ENCODE measurements around the gene ACAT1.

The ACAT1 gene

DNA sequence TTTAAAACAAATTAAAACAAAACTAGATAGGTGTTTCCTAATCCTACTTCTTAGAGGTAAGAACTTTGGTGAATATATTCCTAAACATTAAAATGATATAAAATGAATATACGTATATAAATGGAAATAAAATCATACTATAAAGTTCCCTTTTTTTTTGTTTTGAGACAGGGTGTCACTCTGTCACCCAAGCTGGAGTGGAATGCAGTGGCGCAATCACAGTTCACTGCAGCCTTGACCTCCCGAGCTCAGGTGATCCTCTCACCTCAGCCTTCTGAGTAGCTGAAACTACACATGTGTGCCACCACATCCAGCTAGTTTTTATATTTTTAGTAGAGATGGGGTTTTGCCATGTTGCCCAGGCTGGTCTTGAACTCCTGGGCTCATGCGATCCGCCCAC lies 56.2 kb downstream of the ACAT1 start:
- DNase-seq, result no peak
- TF ChIP-seq GATA1 (IDR thresholded peaks at IDR 0.05; ENCODE audit: low read depth, low read length) (no peak), POLR2A (IDR thresholded peaks at IDR 0.05; ENCODE audit: low read length) (no peak)

- no peak for DNase-seq
- TF ChIP-seq GATA1 (IDR thresholded peaks at IDR 0.05; ENCODE audit: low read depth, low read length) (no peak), POLR2A (IDR thresholded peaks at IDR 0.05; ENCODE audit: low read length) (no peak)
Observed at GRCh38 chr11:108193725-108194124, 72.4 kb downstream of the ACAT1 start.

- no peak for TF ChIP-seq POLR2A (IDR thresholded peaks at IDR 0.05; ENCODE audit: low read length)
- no peak for TF ChIP-seq GATA1 (IDR thresholded peaks at IDR 0.05; ENCODE audit: low read depth, low read length)
- DNase-seq, result no peak
Observed at GRCh38 chr11:108196901-108197300, 75.5 kb downstream of the ACAT1 start.

Data from erythroblast (primary cell).